GM12873 (cell line): ENCODE results near the gene ITGA8.

Experiments
- TF ChIP-seq, protein P1 (sequence below): IDR thresholded peaks from 2 replicates; pipeline ENCODE4 v1.5.1; 2012; ENCODE audit warnings: low read depth, mild to moderate bottlenecking, moderate library complexity, low read length, control low read depth; ENCODE audit not compliant: insufficient read depth; ENCODE audit errors: missing control alignments

Gene ITGA8

DNA sequence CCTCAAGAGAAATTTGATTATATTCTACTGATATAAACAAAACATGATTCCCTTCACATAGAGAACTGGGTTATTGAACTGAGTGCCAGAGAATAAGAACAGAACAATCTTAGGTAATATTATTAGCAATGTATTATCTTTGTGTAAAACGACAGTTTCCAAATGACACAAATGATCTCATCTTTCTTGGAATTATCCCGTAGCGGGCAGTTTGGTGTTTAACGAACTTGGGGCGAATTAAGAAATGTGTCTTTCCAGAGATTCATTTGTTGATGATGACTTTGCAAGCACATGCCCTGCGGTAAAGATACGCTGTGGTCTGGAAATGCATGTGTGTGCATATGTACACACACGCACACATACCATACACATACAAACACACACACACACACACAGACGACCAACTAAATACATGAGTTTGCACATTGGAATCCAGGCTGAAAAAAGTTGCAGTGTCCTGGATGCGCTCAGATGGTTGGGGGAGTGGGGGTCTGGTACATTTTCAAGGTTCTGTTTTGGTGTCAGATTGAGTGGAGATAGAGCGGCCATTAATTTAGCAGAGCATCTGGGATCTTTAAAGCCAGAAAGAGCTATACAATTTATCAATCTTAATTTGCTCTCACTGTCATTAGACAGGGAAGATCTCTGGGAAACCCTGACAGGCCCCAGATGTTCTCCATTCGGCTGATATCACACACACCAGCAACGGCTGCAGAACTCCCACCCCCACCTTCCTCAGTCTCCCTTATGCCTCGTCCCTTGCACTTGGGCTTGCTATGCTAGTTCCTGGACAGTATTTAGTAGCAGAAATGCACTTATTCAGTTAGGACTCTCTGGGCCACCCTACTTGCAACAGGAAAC, 236.3 kb downstream of the ITGA8 start:
- TF ChIP-seq, protein P1, sequence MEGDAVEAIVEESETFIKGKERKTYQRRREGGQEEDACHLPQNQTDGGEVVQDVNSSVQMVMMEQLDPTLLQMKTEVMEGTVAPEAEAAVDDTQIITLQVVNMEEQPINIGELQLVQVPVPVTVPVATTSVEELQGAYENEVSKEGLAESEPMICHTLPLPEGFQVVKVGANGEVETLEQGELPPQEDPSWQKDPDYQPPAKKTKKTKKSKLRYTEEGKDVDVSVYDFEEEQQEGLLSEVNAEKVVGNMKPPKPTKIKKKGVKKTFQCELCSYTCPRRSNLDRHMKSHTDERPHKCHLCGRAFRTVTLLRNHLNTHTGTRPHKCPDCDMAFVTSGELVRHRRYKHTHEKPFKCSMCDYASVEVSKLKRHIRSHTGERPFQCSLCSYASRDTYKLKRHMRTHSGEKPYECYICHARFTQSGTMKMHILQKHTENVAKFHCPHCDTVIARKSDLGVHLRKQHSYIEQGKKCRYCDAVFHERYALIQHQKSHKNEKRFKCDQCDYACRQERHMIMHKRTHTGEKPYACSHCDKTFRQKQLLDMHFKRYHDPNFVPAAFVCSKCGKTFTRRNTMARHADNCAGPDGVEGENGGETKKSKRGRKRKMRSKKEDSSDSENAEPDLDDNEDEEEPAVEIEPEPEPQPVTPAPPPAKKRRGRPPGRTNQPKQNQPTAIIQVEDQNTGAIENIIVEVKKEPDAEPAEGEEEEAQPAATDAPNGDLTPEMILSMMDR, result no peak

DNA sequence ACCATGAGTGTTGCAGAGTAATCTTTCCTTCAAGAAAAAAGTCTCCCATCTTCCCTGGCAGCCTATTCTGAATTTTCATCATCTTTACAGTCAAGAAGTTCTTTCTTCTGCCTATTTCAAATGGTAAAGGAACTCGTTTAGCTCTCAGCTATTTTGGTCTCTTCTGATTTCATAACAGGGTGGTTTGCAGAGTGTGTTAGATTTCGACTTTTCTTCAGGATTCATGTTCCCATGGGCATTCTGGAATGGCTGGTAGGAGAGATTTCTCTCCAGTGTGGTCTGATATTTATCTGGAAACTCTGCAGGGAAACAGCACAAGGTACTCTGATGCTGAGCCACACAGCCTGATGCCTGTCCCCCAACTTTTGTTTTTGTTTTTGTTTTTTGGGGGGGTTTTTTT, 237.6 kb downstream of the ITGA8 start:
- TF ChIP-seq, protein P1, result no peak

- TF ChIP-seq, protein P1, result no peak
These were observed 240.8 kb downstream of the ITGA8 start for GRCh38 chr10:15478950-15479349.

- TF ChIP-seq, protein P1, result no peak
These were observed 241.3 kb downstream of the ITGA8 start for GRCh38 chr10:15478429-15478828.

- TF ChIP-seq, protein P1, result no peak
These were observed 243.4 kb downstream of the ITGA8 start for GRCh38 chr10:15476337-15476736.

- TF ChIP-seq, protein P1, result no peak
These were observed 245.1 kb downstream of the ITGA8 start for GRCh38 chr10:15474671-15475070.

DNA sequence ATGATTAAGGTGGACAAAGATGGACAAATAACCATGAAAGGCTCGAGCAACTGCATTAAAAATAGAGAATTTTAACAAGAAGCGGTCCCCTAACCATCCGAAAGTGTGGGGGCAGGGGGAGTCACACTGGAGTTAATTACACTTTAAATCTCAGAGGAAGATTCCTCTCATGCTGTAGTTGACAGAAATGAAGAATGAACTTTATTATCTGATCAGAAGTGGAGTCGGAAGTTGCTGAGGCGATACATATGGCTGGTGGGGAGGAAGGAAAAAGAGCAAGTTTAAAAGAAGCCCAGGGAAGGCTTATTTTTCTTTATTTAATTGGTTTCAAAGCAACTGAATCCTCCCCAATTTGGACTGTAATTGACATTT, 246.3 kb downstream of the ITGA8 start:
- TF ChIP-seq, protein P1, result no peak
